ENCODE data around the gene CNTRL.

- TF ChIP-seq GATA2 (IDR thresholded peaks at IDR 0.05; ENCODE audit: low read depth, low read length) (no peak), GATA3 (IDR thresholded peaks at IDR 0.05; ENCODE audit: low read depth, low read length) (no peak)
Observed at GRCh38 chr9:121210536-121210935, 135.8 kb downstream of the CNTRL start.
